Parathyroid adenoma (tissue), 2 donors: ENCODE measurements around the gene LARP4B.

ENCODE experiments used
- H2AFZ ChIP-seq: fragments of 300-600 bp; sonication (generic); one replicate; pipeline ENCODE4 v1.7.0; 2017; ENCODE audit warnings: antibody characterized with exemption, mild to moderate bottlenecking
- H3K27ac ChIP-seq: fragments of 300-600 bp; sonication (generic); one replicate; pipeline ENCODE4 v1.7.0; 2017
- H3K27me3 ChIP-seq: fragments of 300-600 bp; sonication (generic); one replicate; pipeline ENCODE4 v1.7.0; 2017; ENCODE audit warnings: low read length; ENCODE audit not compliant: control insufficient read depth, insufficient read depth
- H3K36me3 ChIP-seq: fragments of 300-600 bp; sonication (generic); one replicate; pipeline ENCODE4 v1.7.0; 2017; ENCODE audit warnings: low read length; ENCODE audit not compliant: control insufficient read depth, insufficient read depth
- H3K4me1 ChIP-seq: fragments of 300-600 bp; sonication (generic); one replicate; pipeline ENCODE4 v1.7.0; 2017; ENCODE audit warnings: control low read depth
- H3K4me2 ChIP-seq: fragments of 300-600 bp; sonication (generic); one replicate; pipeline ENCODE4 v1.7.0; 2017; ENCODE audit warnings: low read length
- H3K4me3 ChIP-seq: fragments of 300-600 bp; sonication (generic); one replicate; pipeline ENCODE4 v1.7.0; 2017; ENCODE audit warnings: low read depth, low read length
- H3K79me2 ChIP-seq: fragments of 300-600 bp; sonication (generic); one replicate; pipeline ENCODE4 v1.7.0; 2017; ENCODE audit warnings: control low read depth
- H3K9ac ChIP-seq: fragments of 300-600 bp; sonication (generic); one replicate; pipeline ENCODE4 v1.7.0; 2017; ENCODE audit warnings: mild to moderate bottlenecking
- H3K9me3 ChIP-seq: fragments of 300-600 bp; sonication (generic); one replicate; pipeline ENCODE4 v1.7.0; 2017; ENCODE audit warnings: low read length; ENCODE audit not compliant: control insufficient read depth
- CTCF ChIP-seq: fragments of 300-600 bp; sonication (generic); IDR thresholded peaks from one replicate; pipeline ENCODE4 v1.7.0; 2017; ENCODE audit warnings: antibody characterized with exemption, mild to moderate bottlenecking
- donor health status: primary hyperparathyroidism.

Gene LARP4B

GRCh38 chr10:898141-898540 lies 33.4 kb downstream of the LARP4B start:
- H3K4me3 ChIP-seq, result no peak overlapping the region
- no peaks in the 10 kb centered on the region for H3K36me3 ChIP-seq
- H3K4me1 ChIP-seq, result no peaks in the 10 kb centered on the region
- no peak for TF ChIP-seq CTCF
- H3K9ac ChIP-seq, result no peak overlapping the region
- H3K27ac ChIP-seq, result no peak overlapping the region
- peaks cover 47% of the 10 kb centered on the region for H3K79me2 ChIP-seq
- no peak overlapping the region for H2AFZ ChIP-seq
- H3K4me2 ChIP-seq, result no peak overlapping the region
- H3K27me3 ChIP-seq, result no peaks in the 10 kb centered on the region
- no peaks in the 10 kb centered on the region for H3K9me3 ChIP-seq

- Histone ChIP-seq H3K27ac (no peak overlapping the region), H2AFZ (no peak overlapping the region), H3K4me2 (no peak overlapping the region), H3K9me3 (no peaks in the 10 kb centered on the region), H3K36me3 (no peaks in the 10 kb centered on the region), H3K79me2 (peaks cover 42% of the 10 kb centered on the region), H3K4me1 (no peaks in the 10 kb centered on the region), H3K4me3 (no peak overlapping the region), H3K27me3 (no peaks in the 10 kb centered on the region), H3K9ac (no peak overlapping the region)
- TF ChIP-seq CTCF, result no peak
These were observed 34.5 kb downstream of the LARP4B start for GRCh38 chr10:896982-897381.

- Histone ChIP-seq H3K4me1 (no peaks in the 10 kb centered on the region), H3K9me3 (no peaks in the 10 kb centered on the region), H2AFZ (no peak overlapping the region), H3K4me2 (no peak overlapping the region), H3K79me2 (peaks cover 51% of the 10 kb centered on the region), H3K36me3 (no peaks in the 10 kb centered on the region), H3K27me3 (no peaks in the 10 kb centered on the region), H3K27ac (no peak overlapping the region), H3K4me3 (no peak overlapping the region), H3K9ac (no peak overlapping the region)
- no peak for TF ChIP-seq CTCF
These were observed 36.2 kb downstream of the LARP4B start for GRCh38 chr10:895324-895723.

GRCh38 chr10:878895-879294 lies 52.6 kb downstream of the LARP4B start:
- Histone ChIP-seq H3K9ac (no peak overlapping the region), H3K4me1 (no peaks in the 10 kb centered on the region), H3K36me3 (no peaks in the 10 kb centered on the region), H3K4me2 (no peak overlapping the region), H3K4me3 (no peak overlapping the region), H3K9me3 (no peaks in the 10 kb centered on the region), H3K79me2 (peaks cover 39% of the 10 kb centered on the region), H3K27ac (no peak overlapping the region), H2AFZ (no peak overlapping the region), H3K27me3 (no peaks in the 10 kb centered on the region)
- TF ChIP-seq CTCF, result no peak

GRCh38 chr10:878333-878759 lies 53.2 kb downstream of the LARP4B start:
- peaks cover 39% of the 10 kb centered on the region for H3K79me2 ChIP-seq
- no peak overlapping the region for H2AFZ ChIP-seq
- TF ChIP-seq CTCF, result no peak
- no peaks in the 10 kb centered on the region for H3K36me3 ChIP-seq
- no peaks in the 10 kb centered on the region for H3K4me1 ChIP-seq
- H3K9ac ChIP-seq, result no peak overlapping the region
- H3K4me3 ChIP-seq, result no peak overlapping the region
- H3K27me3 ChIP-seq, result no peaks in the 10 kb centered on the region
- H3K9me3 ChIP-seq, result no peaks in the 10 kb centered on the region
- no peak overlapping the region for H3K4me2 ChIP-seq
- H3K27ac ChIP-seq, result no peak overlapping the region
